K562 (cell line): ENCODE data around the gene ACTN4. TPM values are rescaled to one million over a fixed set of nuclear protein-coding genes. Genes with fewer than 3 reads are reported as not detected.

ENCODE experiments used
- ATAC-seq: fragments of 200-7000 bp; cut with Tn5 transposase; 3 replicates; pipeline ENCODE4 v1.9.1; 2020; ENCODE audit warnings: moderate library complexity
- BruUV-seq: library from RNA; stranded (reverse); fragments of 400-500 nt; replicated peaks from 2 replicates; lab custom pipeline; 2021; lab: Mats Ljungman, UMichigan
- CTCF ChIA-PET: fragments of 300-600 bp; formaldehyde crosslinking; extraction: SDS; loops from one replicate; lab custom pipeline; 2021; ENCODE audit warnings: low intra/inter-chr PET ratio; lab: Yijun Ruan, JAX
- POLR2A ChIA-PET: fragments of 300-600, 350-650 bp; sonication (Branson Sonifier 250); formaldehyde crosslinking; extraction: SDS; loops from one replicate; lab custom pipeline; 2021; ENCODE audit warnings: antibody characterized with exemption, inconsistent platforms; lab: Yijun Ruan, JAX
- DNase-seq, 4 experiments: peaks; one replicate each; pipeline versions ENCODE4 v3.0.0 to v3.0.0-alpha.2; 2011 to 2018; ENCODE audit warnings: low spot score in 3 of 4, mixed read lengths in 3 of 4; ENCODE audit errors: extremely low read depth in 1 of 4
- FAIRE-seq: peaks from 2 replicates; lab custom pipeline; 2011; peaks lifted over from hg19 to GRCh38; lab: Jason Lieb, UNC
- H2AFZ ChIP-seq: 2 replicates; pipeline ENCODE4 v1.6.0; 2011; ENCODE audit warnings: low read depth, low read length, control low read depth, inconsistent platforms
- H3K27ac ChIP-seq: fragments of 200-600 bp; 3 replicates; pipeline ENCODE4 v1.8.0; 2011; ENCODE audit warnings: low read depth, mild to moderate bottlenecking, control low read depth, inconsistent platforms, low read length, moderate library complexity, mixed read lengths; ENCODE audit errors: extremely low read depth
- H3K27me3 ChIP-seq, 2 experiments: fragments of 300-600 bp in 1 of 2; 2 replicates in 1 of 2; 3 replicates in 1 of 2; pipeline versions ENCODE4 v1.6.0 to v1.8.0; 2011; ENCODE audit warnings: inconsistent platforms in 2 of 2, low read length in 2 of 2, mild to moderate bottlenecking in 1 of 2, mixed read lengths in 1 of 2, moderate library complexity in 1 of 2; ENCODE audit not compliant: control insufficient read depth in 2 of 2, insufficient read depth in 2 of 2
- H3K36me3 ChIP-seq: fragments of 300-600 bp; 3 replicates; pipeline ENCODE4 v1.8.0; 2011; ENCODE audit warnings: mild to moderate bottlenecking, low read length, inconsistent platforms; ENCODE audit not compliant: control insufficient read depth, insufficient read depth
- H3K4me1 ChIP-seq, 2 experiments: fragments of 200-600 bp in 1 of 2; replicated peaks in 1 of 2; 2 replicates in 1 of 2; 3 replicates in 1 of 2; pipeline versions ENCODE4 v1.5.1 to v1.8.0; 2011; ENCODE audit warnings: inconsistent platforms in 2 of 2, low read length in 2 of 2, mild to moderate bottlenecking in 1 of 2, mixed read lengths in 1 of 2, moderate library complexity in 1 of 2; ENCODE audit not compliant: control insufficient read depth in 2 of 2, insufficient read depth in 2 of 2
- H3K4me2 ChIP-seq: 2 replicates; pipeline ENCODE4 v1.6.1; 2011; ENCODE audit warnings: low read length, control low read depth, inconsistent platforms, mixed read lengths; ENCODE audit not compliant: insufficient read depth
- H3K4me3 ChIP-seq: fragments of 200-600 bp; sonication (generic), shearing (Covaris generic); 2 replicates; pipeline ENCODE4 v1.5.1; 2016; ENCODE audit warnings: control low read depth, inconsistent platforms
- H3K79me2 ChIP-seq: fragments of 200-600 bp; 3 replicates; pipeline ENCODE4 v1.8.0; 2011; ENCODE audit warnings: low read length, inconsistent platforms; ENCODE audit not compliant: control insufficient read depth, insufficient read depth
- H3K9ac ChIP-seq, 2 experiments: 2 replicates each; pipeline versions ENCODE4 v1.6.0 to v1.6.1; 2011; ENCODE audit warnings: low read depth in 2 of 2, low read length in 2 of 2, control low read depth in 1 of 2, inconsistent platforms in 1 of 2, mild to moderate bottlenecking in 1 of 2, mixed read lengths in 1 of 2; ENCODE audit not compliant: insufficient read depth in 1 of 2
- H3K9me1 ChIP-seq: one replicate; pipeline ENCODE4 v1.6.0; 2011; ENCODE audit warnings: inconsistent platforms, mild to moderate bottlenecking, low read length, moderate library complexity; ENCODE audit not compliant: control insufficient read depth, insufficient read depth
- H3K9me3 ChIP-seq: replicated peaks from 2 replicates; pipeline ENCODE4 v1.5.1; 2011; ENCODE audit warnings: low read depth, low read length, inconsistent platforms; ENCODE audit not compliant: control insufficient read depth, insufficient read depth
- H4K20me1 ChIP-seq: replicated peaks from 2 replicates; pipeline ENCODE4 v1.6.1; 2011; ENCODE audit warnings: low read length, inconsistent platforms, mixed read lengths; ENCODE audit not compliant: control insufficient read depth, insufficient read depth
- EGR1 ChIP-seq: fragments of 450-650 bp; conservative IDR thresholded peaks from 2 replicates; pipeline ENCODE4 v1.6.1; 2017; ENCODE audit warnings: mild to moderate bottlenecking
- FOXA3 ChIP-seq, 2 experiments: fragments of 450-650 bp in 1 of 2; sonication (generic) in 1 of 2; formaldehyde crosslinking; IDR thresholded peaks in 1 of 2; conservative IDR thresholded peaks in 1 of 2; 2 replicates each; pipeline versions ENCODE4 v1.4.0 to v1.8.0; 2020 to 2022; ENCODE audit warnings: mild to moderate bottlenecking in 2 of 2, missing genetic modification reagents in 1 of 2
- FOXM1 ChIP-seq, 2 experiments: fragments of 450-650 bp in 1 of 2; sonication (generic) in 1 of 2; formaldehyde crosslinking in 1 of 2; IDR thresholded peaks; 2 replicates each; pipeline versions ENCODE4 v1.6.1 to v1.9.0; 2017 to 2022; ENCODE audit warnings: low read depth in 2 of 2, mild to moderate bottlenecking in 2 of 2, missing genetic modification reagents in 1 of 2, moderate library complexity in 1 of 2
- NKRF ChIP-seq: fragments of 450-650 bp; IDR thresholded peaks from 2 replicates; pipeline ENCODE4 v1.6.1; 2016; ENCODE audit warnings: borderline replicate concordance
- SRSF1 ChIP-seq: fragments of 200-400 bp; formaldehyde crosslinking; IDR thresholded peaks from 2 replicates; pipeline ENCODE4 v1.6.1; 2017; ENCODE audit warnings: mild to moderate bottlenecking, low read depth, low read length, moderate library complexity
- TAL1 ChIP-seq: fragments of 450-650 bp; IDR thresholded peaks from 2 replicates; pipeline ENCODE4 v1.6.1; 2016; ENCODE audit warnings: mild to moderate bottlenecking
- ZBTB8A ChIP-seq: fragments of 450-650 bp; IDR thresholded peaks from 2 replicates; pipeline ENCODE4 v1.6.1; 2018; ENCODE audit warnings: mild to moderate bottlenecking, moderate library complexity; ENCODE audit not compliant: partially characterized antibody
- WGBS: fragments of 100-300 bp; shearing (Covaris generic); methylation state at CpG from one replicate; pipeline ENCODE4 v1.1.6; 2016; ENCODE audit warnings: low coverage, mixed read lengths; ENCODE audit not compliant: insufficient coverage; ENCODE audit errors: missing lambda C conversion rate; 5-methylcytosine and 5-hydroxymethylcytosine counted together
- in situ Hi-C: fragments of 300-500 bp; cut with MboI; formaldehyde crosslinking; loops from 4 replicates; pipeline ENCODE4 v1.15.0; 2018; ENCODE audit warnings: inconsistent platforms, mixed read lengths
- intact Hi-C: fragments of 100-400 bp; cut with micrococcal nuclease; formaldehyde crosslinking; loops from 2 replicates; pipeline ENCODE4 v1.14.2; 2022
- polyA plus RNA-seq, 8 experiments: library from polyadenylated mRNA; depleted of rRNA in 4 of 8; stranded (reverse) in 5 of 8; unstranded in 3 of 8; fragments of >200 nt; fragmentation: Nextera tagmentation in 2 of 8; fragmentation: Illumina TruSeq in 1 of 8; extraction: Ambion mirVana in 2 of 8; extraction: Trizol in 1 of 8; gene quantifications; 2 replicates each; pipeline versions ENCODE4 v1.2.1 to v1.2.3, GENCODE V29; 2011 to 2014; ENCODE audit warnings: inconsistent platforms in 1 of 8, missing spikeins in 1 of 8
- total RNA-seq, 7 experiments: library from RNA; depleted of rRNA in 6 of 7; stranded (reverse); fragments of >200 nt in 6 of 7; fragmentation: Illumina TruSeq in 2 of 7; extraction: Trizol in 2 of 7; gene quantifications; 2 replicates each; pipeline versions ENCODE4 v1.2.1 to v1.2.3, GENCODE V29; 2011 to 2021; ENCODE audit warnings: low replicate concordance in 1 of 7
- TF ChIP-seq, protein P1 (sequence below): fragments of 450-650 bp; IDR thresholded peaks from one replicate; pipeline ENCODE4 v1.6.1; 2018; ENCODE audit warnings: mild to moderate bottlenecking, moderate library complexity; ENCODE audit not compliant: partially characterized antibody
- TF ChIP-seq, protein P2 (sequence below): sonication (generic); formaldehyde crosslinking; IDR thresholded peaks from 2 replicates; pipeline ENCODE4 v1.9.0; 2022; ENCODE audit warnings: mild to moderate bottlenecking, missing genetic modification reagents

Gene ACTN4
- total and polyA plus RNA-seq, 9 of the 15 experiments (the other 6 are each of a cell fraction or from before 2014, with no cell fraction given) = 3.1 to 385 (median 125) TPM

- Histone ChIP-seq H3K79me2 (peaks cover 97% of the 10 kb centered on the region), H3K27me3 (no peaks in the 10 kb centered on the region), H2AFZ (no peak overlapping the region), H3K9me3 (no peaks in the 10 kb centered on the region), H3K4me3 (no peak overlapping the region), H3K4me2 (no peak overlapping the region), H3K9ac (no peak overlapping the region), H3K4me1 (peaks cover 61 to 83% of the 10 kb centered on the region in 2 experiments), H3K36me3 (peaks cover 55% of the 10 kb centered on the region), H3K9me1 (peaks cover 6% of the 10 kb centered on the region), H3K27ac (peak overlapping the region; percentile 27; the same call in 1 of the 3 replicates), H4K20me1 (peaks cover 37% of the 10 kb centered on the region)
- TF ChIP-seq SRSF1 (no peak), TAL1 (no peak), ZBTB8A (no peak), FOXM1 (IDR thresholded peaks at IDR 0.05; ENCODE audit: low read depth) (no peak), FOXM1 (CRISPR knock-in tag; IDR thresholded peaks at IDR 0.05; ENCODE audit: low read depth) (no peak), NKRF (no peak), FOXA3 (CRISPR knock-in tag; conservative IDR thresholded peaks at IDR 0.05 in 1 of 2, IDR thresholded peaks at IDR 0.05 in 1 of 2) (no peak), EGR1 (no peak)
- TF ChIP-seq, protein P1, sequence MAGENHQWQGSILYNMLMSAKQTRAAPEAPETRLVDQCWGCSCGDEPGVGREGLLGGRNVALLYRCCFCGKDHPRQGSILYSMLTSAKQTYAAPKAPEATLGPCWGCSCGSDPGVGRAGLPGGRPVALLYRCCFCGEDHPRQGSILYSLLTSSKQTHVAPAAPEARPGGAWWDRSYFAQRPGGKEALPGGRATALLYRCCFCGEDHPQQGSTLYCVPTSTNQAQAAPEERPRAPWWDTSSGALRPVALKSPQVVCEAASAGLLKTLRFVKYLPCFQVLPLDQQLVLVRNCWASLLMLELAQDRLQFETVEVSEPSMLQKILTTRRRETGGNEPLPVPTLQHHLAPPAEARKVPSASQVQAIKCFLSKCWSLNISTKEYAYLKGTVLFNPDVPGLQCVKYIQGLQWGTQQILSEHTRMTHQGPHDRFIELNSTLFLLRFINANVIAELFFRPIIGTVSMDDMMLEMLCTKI = no peak
- TF ChIP-seq, protein P2, sequence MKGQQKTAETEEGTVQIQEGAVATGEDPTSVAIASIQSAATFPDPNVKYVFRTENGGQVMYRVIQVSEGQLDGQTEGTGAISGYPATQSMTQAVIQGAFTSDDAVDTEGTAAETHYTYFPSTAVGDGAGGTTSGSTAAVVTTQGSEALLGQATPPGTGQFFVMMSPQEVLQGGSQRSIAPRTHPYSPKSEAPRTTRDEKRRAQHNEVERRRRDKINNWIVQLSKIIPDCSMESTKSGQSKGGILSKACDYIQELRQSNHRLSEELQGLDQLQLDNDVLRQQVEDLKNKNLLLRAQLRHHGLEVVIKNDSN = no peak
- 81% methylated on average over 8 of the region's 8 CpGs for WGBS
- no peak for ATAC-seq
- in situ Hi-C loops = no loop called here
- no peak for FAIRE-seq
- ChIA-PET POLR2A (interaction anchor here (0.8 to 5.2 kb wide), 3 partner anchors 9 to 15 kb away, joined by 3 to 20 read pairs (median 9); no protein-coding TSS in a partner anchor), CTCF (no interaction called here)
- no TSS peak for BruUV-seq
- DNase-seq = no peak
- intact Hi-C loops = no loop called here
Measured at GRCh38 chr19:38667661-38668171, 20.3 kb downstream of the ACTN4 start.
